H1 (cell line): ENCODE data around the gene AGBL1.

ENCODE experiments used
- ASH2L ChIP-seq: fragments of 200-600, 300-600 bp; sonication (generic); IDR thresholded peaks from one replicate; pipeline ENCODE4 v1.7.1; 2017; ENCODE audit warnings: low read length
- CTCF ChIP-seq, 3 experiments: IDR thresholded peaks; 1 replicate in 2 of 3; 2 replicates in 1 of 3; pipeline versions ENCODE4 v1.5.1 to v1.6.1; 2011; ENCODE audit warnings: low read length in 3 of 3, mild to moderate bottlenecking in 3 of 3, inconsistent platforms in 2 of 3, low read depth in 1 of 3, moderate library complexity in 1 of 3; ENCODE audit not compliant: insufficient read depth in 1 of 3; ENCODE audit errors: control extremely low read depth in 1 of 3
- EP300 ChIP-seq, 2 experiments: IDR thresholded peaks; 1 replicate in 1 of 2; 2 replicates in 1 of 2; pipeline ENCODE4 v1.6.1; 2011 to 2012; ENCODE audit warnings: low read depth in 2 of 2, low read length in 2 of 2, mild to moderate bottlenecking in 2 of 2, borderline replicate concordance in 1 of 2, inconsistent platforms in 1 of 2, moderate library complexity in 1 of 2
- HDAC2 ChIP-seq, 2 experiments: fragments of 300-600 bp in 1 of 2; sonication (generic) in 1 of 2; IDR thresholded peaks; 2 replicates each; pipeline ENCODE4 v1.6.1; 2011 to 2012; ENCODE audit warnings: low read depth in 2 of 2, low read length in 2 of 2, mild to moderate bottlenecking in 2 of 2, moderate library complexity in 2 of 2, borderline replicate concordance in 1 of 2, inconsistent platforms in 1 of 2
- POLR2A ChIP-seq, 2 experiments: IDR thresholded peaks; 1 replicate in 1 of 2; 2 replicates in 1 of 2; pipeline ENCODE4 v1.6.1; 2011; ENCODE audit warnings: low read depth in 2 of 2, low read length in 2 of 2, mild to moderate bottlenecking in 2 of 2; ENCODE audit errors: control extremely low read depth in 1 of 2
- POLR2AphosphoS5 ChIP-seq: IDR thresholded peaks from 2 replicates; pipeline ENCODE4 v1.6.1; 2011; ENCODE audit warnings: low read depth, low read length
- TAF1 ChIP-seq: IDR thresholded peaks from 2 replicates; pipeline ENCODE4 v1.6.1; 2011; ENCODE audit warnings: mild to moderate bottlenecking, low read depth, low read length
- TEAD4 ChIP-seq: IDR thresholded peaks from 2 replicates; pipeline ENCODE4 v1.6.1; 2012; ENCODE audit warnings: low read depth, low read length, inconsistent platforms, mixed read lengths

GRCh38 chr15:86850939-86851338 is 771.3 kb downstream of the AGBL1 start:
- TF ChIP-seq TEAD4 (no peak), CTCF (IDR thresholded peaks at IDR 0.05; ENCODE audit: control extremely low read depth in 1 of 3, insufficient read depth in 1 of 3, low read depth in 1 of 3, low read length in 3 of 3) (no peak), POLR2AphosphoS5 (no peak), POLR2A (IDR thresholded peaks at IDR 0.05; ENCODE audit: control extremely low read depth in 1 of 2, low read depth in 2 of 2, low read length in 2 of 2) (no peak), TAF1 (no peak), HDAC2 (IDR thresholded peaks at IDR 0.05; ENCODE audit: borderline replicate concordance in 1 of 2, low read depth in 2 of 2, low read length in 2 of 2) (no peak), EP300 (IDR thresholded peaks at IDR 0.05; ENCODE audit: borderline replicate concordance in 1 of 2, low read depth in 2 of 2, low read length in 2 of 2) (no peak), ASH2L (no peak)
